Effector CD4-positive, alpha-beta T cell (primary cell): Measurements from ENCODE around the gene ANKLE1.
A peak's percentile ranks its signal among the peaks of the same experiment; 100 is the strongest.

ENCODE experiments used
- DNase-seq: peaks from one replicate; pipeline ENCODE4 v3.0.0-alpha.2; 2020
- total RNA-seq: gene quantifications from one replicate; lab custom pipeline; 2026; lab: John Stamatoyannopoulos, UW

Gene ANKLE1
- 0.75 reads per million for total RNA-seq

DNA sequence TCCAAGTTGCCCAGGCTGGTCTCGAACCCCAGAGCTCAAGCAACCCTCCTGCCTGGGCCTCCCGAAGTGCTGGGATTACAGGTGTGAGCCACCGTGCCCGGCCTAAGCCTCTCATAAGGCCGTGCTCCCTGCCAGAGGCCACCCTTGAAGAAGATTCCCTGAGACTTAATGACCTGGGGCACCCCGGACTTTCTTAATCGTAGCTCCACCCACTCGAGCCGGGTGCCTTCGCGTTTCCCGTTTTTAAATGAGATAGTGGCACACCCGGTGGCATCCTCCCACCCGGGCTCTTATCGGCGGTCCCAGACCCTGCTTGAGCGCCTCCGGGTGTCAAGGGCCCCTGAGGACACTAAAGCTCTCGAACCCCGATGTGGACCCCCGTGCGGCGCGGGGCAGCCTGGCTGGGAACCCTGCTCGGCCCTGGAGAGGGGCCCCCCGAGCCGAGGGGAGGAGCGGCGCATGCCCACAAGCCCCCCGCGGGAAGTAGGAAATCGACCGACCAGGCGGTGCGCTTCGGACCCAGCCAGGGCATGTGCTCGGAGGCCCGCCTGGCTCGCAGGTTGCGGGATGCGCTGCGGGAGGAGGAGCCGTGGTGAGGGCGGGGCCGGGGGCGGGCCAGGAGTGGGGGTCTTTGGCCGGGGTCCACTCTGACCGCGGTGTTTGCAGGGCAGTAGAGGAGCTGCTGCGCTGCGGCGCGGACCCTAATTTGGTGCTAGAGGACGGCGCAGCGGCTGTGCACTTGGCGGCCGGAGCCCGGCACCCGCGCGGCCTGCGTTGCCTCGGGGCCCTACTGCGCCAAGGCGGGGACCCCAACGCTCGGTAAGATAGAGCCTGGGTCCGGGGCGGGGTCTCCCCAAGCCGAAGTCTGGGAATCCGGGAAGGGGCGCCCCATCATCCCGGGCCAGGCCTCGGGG, at the start of gene ANKLE1:
ANKLE1 (plus strand) TSS at position 511 of the 914 bp plus-strand sequence; CDS start at position 531, 20 bp downstream.
- DNase-seq: no peak

- no peak for DNase-seq
These were observed 49.4 kb upstream of the ANKLE1 start for GRCh38 chr19:17232258-17232657.

DNA sequence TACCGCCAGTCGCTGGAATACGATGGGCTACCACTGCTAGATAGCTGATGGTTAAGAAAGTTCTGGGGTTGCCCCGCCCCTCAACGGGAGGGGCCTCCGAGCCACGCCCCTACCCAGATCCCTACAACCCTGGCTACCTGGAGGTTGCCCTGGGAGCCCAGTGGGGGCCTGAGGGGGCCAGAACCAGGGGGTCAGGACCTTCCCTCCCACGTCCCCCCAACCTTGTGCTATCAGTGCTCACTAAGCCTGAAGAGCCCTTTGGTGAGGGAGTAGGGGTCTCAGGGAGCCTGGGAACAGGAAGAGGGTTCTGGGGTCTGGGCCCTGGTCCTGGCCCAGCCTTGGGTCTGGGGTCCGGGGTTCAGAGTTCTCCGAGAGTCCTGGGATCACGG, 46.8 kb upstream of the ANKLE1 start:
- peak; percentile 35 for DNase-seq

- DNase-seq: peak; percentile 64
These were observed 46.3 kb upstream of the ANKLE1 start for GRCh38 chr19:17235300-17235970.

GRCh38 chr19:17235971-17236777, 45.5 kb upstream of the ANKLE1 start:
- DNase-seq: no peak

DNA sequence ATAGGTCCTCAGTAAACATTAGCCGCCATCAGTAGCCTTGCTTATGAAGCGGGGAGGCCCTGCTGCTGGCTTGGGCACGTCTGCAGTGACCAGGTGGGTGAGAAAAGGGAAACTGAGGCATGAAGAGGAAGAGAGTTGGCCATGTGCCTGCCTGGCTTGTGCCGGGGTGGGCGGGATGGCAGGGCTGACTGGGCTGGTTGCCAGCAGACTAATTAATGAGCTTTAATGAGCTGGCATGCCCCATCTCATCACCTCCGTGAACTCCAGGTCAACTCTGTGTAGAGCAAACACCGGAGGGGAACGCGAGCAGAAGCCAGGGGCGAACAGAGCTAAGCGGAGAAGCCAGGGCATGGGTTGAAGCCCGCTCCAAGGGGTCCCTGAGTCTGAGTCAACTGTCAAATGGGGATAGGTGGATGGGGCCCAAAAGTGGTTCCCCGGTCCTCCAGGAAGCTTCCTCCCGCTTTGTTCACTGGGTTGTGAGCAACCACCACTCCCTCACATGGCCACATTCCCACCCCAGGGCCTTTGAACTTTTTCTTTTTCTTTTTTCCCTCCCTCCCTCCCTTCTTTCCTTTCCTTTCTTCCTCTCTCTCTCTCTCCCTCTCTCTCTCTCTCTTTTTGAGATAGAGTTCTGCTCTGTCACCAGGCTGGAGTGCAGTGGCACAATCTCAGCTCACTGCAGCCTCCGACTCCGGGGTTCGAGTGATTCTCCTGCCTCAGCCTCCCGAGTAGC, 44.7 kb upstream of the ANKLE1 start:
- DNase-seq: no peak

- no peak for DNase-seq
These were observed 43.7 kb upstream of the ANKLE1 start for GRCh38 chr19:17237747-17238706.

GRCh38 chr19:17240062-17240752, 41.5 kb upstream of the ANKLE1 start:
- no peak for DNase-seq

- no peak for DNase-seq
These were observed 40.8 kb upstream of the ANKLE1 start for GRCh38 chr19:17240826-17241399.

DNA sequence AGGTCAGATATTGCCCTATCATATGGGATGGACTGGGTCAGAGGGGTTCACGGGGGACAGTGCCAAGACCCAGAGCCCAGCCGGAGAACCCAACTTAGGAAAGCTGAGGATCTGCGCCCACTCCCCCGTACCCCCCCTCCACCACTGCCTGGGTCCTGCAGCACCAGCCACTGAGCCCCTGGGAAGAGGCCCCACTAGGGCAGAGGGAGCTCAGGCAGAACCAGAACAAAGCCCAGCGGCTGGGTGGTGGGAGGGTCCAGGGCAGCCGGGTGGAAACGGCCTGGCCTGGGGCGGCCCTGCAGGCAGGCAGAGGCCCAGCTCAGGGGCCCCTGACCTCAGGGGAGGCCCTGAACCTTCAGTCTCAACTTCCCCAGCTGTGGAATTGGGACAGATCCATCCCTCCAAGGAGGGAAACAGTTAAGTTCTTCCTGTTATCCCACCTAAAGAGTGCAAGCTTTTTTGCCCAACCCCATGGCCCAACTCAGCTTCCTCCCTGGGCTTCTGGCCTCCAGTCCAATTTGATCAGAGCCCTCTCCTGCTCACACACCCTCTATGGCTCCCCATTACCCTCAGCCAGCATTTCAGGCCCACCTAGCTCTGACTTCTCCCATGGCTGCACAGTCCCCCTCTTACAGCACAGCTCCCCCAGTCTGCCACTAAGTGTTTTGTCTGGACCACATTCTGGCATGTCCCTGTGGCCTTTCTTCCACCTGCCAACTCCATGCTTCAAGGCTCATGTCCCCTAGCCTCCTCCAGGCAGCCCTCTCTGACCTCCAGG, 39.1 kb upstream of the ANKLE1 start:
- no peak for DNase-seq

DNA sequence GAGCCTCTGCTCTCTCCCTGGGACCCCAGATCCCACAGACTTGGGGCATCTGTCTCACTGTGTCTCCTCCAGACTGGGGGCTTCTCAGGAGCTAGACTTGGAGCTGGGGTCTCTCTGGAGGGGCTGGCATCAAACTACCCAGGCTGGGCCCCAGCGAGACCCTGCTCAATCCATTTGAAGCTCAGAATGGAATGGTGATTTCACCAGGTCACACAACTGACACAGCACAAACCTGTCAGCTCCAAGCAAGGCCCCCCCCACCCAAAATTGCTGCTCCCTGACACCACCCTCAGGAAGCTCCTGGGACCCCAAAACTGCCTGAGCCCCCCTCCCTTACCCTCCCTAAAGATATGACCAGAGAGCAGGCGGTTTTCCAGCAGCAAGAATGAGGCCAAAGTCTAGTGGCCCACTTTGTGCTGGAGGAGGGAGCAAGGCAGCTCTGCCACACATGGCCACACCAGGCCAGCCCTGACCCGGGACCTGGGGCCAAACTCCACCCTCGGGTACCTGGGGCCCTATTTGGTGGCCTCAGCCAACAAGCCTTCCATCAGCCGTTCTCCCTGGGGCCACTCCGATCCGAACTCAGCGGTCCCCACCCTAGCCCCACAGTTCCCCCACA, 38.4 kb upstream of the ANKLE1 start:
- no peak for DNase-seq

- DNase-seq: no peak
These were observed 37.7 kb upstream of the ANKLE1 start for GRCh38 chr19:17243830-17244617.

- no peak for DNase-seq
These were observed 36.8 kb upstream of the ANKLE1 start for GRCh38 chr19:17244618-17245534.

DNA sequence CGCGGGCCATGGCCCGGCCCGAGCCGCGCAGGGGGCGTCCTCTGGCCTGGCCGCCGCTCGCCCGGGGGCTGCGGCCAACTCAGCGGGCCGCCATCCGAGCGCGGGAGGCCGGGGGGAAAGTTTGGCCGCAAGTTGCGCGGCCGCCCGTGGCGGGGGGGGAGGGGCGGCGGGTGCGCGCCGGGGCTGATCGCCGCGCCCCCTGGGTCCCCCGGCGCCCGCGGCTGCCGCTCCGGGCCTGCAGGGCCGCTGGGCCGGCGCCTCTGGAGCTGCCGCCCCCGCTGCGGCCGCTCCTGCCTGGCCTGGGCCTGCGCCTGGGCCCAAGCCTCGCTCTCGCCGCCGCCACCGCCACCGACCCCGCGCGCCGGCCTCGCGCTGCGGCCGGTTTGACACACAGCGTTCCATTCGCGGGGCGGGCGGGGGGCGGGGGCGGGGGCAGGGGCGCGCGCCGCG, 36.1 kb upstream of the ANKLE1 start, which contains the start of gene NR2F6:
NR2F6 (minus strand) TSS at position 385 of the 450 bp plus-strand sequence. CDS start 699 bp downstream, outside the sequence.
- no peak for DNase-seq

DNA sequence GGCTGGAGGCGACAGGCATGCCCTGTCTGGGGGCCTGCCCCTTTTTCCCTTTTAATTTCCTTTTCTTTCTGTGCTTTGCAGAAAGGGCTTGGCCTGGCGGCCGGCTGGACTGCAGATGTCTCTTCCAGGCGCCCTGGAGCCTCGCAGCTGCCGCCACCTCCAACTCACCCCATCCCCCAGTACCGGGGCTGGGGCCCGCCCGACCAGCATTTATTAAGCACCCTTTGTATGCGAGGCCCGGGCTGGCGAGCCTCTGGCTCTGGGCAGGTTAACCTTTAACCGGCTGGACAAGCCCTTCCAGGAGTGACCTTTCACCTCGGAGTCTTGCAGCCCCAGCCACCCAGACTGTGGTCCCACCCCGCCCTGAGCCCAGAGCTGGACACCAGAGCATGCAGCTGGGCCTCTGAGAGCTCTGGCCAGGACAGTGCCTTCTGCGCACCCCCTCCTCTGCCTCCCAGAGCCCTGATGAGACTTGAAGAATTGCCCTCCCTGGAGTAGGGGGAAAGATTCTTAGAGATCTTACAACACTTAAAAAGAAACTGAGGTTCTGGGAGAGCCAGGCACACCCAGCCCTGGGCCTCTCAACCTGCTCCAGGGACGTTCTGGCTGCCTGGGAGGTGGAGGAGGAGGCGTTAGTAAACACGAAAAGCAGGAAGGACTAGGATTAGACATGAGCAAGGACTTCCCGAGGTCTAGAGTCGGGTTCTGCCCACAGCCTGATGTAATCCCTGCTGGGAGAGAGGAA, 34.8 kb upstream of the ANKLE1 start:
- DNase-seq: no peak
